Naive thymus-derived CD4-positive, alpha-beta T cell (primary cell): Measurements from ENCODE around the gene SPIN2B. TPM values are rescaled to one million over a fixed set of nuclear protein-coding genes. Genes with fewer than 3 reads are reported as not detected.
"Not testable (repeated sequence)": the region's sequence is repeated elsewhere in the genome, so short reads cannot be mapped to it uniquely, and the experiment has no call there.

Source experiments
- ATAC-seq: fragments of 150-1000 bp; cut with Tn5 transposase; 2 replicates; pipeline ENCODE4 v1.10.0; 2021; ENCODE audit warnings: mild to moderate bottlenecking, moderate library complexity
- CTCF ChIA-PET: fragments of 350-600 bp; sonication (Branson Sonifier 250); formaldehyde crosslinking; loops from one replicate; lab custom pipeline; 2021; ENCODE audit warnings: antibody characterized with exemption; lab: Charles Lee
- POLR2A ChIA-PET: fragments of 350-600 bp; sonication (Branson Sonifier 250); formaldehyde crosslinking; loops from one replicate; lab custom pipeline; 2021; ENCODE audit warnings: antibody characterized with exemption, inconsistent platforms; lab: Charles Lee
- DNase-seq, 9 donors: peaks; one replicate each; pipeline versions ENCODE4 v3.0.0 to v3.0.0-alpha.2; 2020 to 2022; ENCODE audit warnings: mixed read lengths in 1 of 9
- H3K27ac ChIP-seq: one replicate; pipeline ENCODE4 v1.7.0; 2013; ENCODE audit warnings: mild to moderate bottlenecking, low read depth, low read length, moderate library complexity
- H3K27me3 ChIP-seq, 2 donors: one replicate each; pipeline ENCODE4 v1.7.0; 2013; ENCODE audit warnings: low read length in 2 of 2, mild to moderate bottlenecking in 2 of 2, moderate library complexity in 2 of 2; ENCODE audit not compliant: control insufficient read depth in 2 of 2, insufficient read depth in 2 of 2
- H3K36me3 ChIP-seq, 3 experiments: 1 replicate in 2 of 3; 2 replicates in 1 of 3; pipeline ENCODE4 v1.7.0; 2013; ENCODE audit warnings: low read length in 3 of 3, mild to moderate bottlenecking in 3 of 3, moderate library complexity in 1 of 3; ENCODE audit not compliant: insufficient read depth in 3 of 3, control insufficient read depth in 2 of 3
- H3K4me1 ChIP-seq, 2 donors: one replicate each; pipeline ENCODE4 v1.7.0; 2013; ENCODE audit warnings: low read length in 2 of 2, mild to moderate bottlenecking in 2 of 2, moderate library complexity in 1 of 2; ENCODE audit not compliant: control insufficient read depth in 2 of 2, insufficient read depth in 2 of 2
- H3K4me3 ChIP-seq: 2 replicates; pipeline ENCODE4 v1.7.0; 2013; ENCODE audit warnings: mild to moderate bottlenecking, low read length
- H3K9me3 ChIP-seq, 3 experiments: 1 replicate in 2 of 3; 2 replicates in 1 of 3; pipeline ENCODE4 v1.7.0; 2013; ENCODE audit warnings: low read length in 3 of 3; ENCODE audit not compliant: control insufficient read depth in 2 of 3
- H3K27ac Mint-ChIP-seq, 9 donors: one replicate each; pipeline ENCODE4 v1.8.0; 2020 to 2022; ENCODE audit warnings: mixed read lengths in 9 of 9, mild to moderate bottlenecking in 8 of 9, moderate library complexity in 5 of 9, inconsistent platforms in 2 of 9
- H3K27me3 Mint-ChIP-seq, 5 donors: one replicate each; pipeline ENCODE4 v1.8.0; 2021 to 2022; ENCODE audit warnings: mixed read lengths in 5 of 5, mild to moderate bottlenecking in 1 of 5
- H3K36me3 Mint-ChIP-seq, 5 donors: one replicate each; pipeline ENCODE4 v1.8.0; 2020 to 2022; ENCODE audit warnings: mixed read lengths in 5 of 5, mild to moderate bottlenecking in 3 of 5, inconsistent platforms in 1 of 5
- H3K4me1 Mint-ChIP-seq, 7 donors: one replicate each; pipeline ENCODE4 v1.8.0; 2020 to 2022; ENCODE audit warnings: mixed read lengths in 7 of 7, mild to moderate bottlenecking in 3 of 7, inconsistent platforms in 1 of 7
- H3K4me3 Mint-ChIP-seq, 10 donors: one replicate each; pipeline ENCODE4 v1.8.0; 2020 to 2022; ENCODE audit warnings: mild to moderate bottlenecking in 10 of 10, mixed read lengths in 10 of 10, moderate library complexity in 6 of 10, inconsistent platforms in 2 of 10
- H3K9me3 Mint-ChIP-seq, 11 donors: one replicate each; pipeline ENCODE4 v1.8.0; 2020 to 2022; ENCODE audit warnings: mixed read lengths in 11 of 11, mild to moderate bottlenecking in 4 of 11, inconsistent platforms in 1 of 11, moderate library complexity in 1 of 11
- intact Hi-C, 2 donors: fragments of 100-400 bp; cut with micrococcal nuclease; formaldehyde crosslinking; loops; one replicate each; pipeline ENCODE4 v1.15.1; 2023
- polyA plus RNA-seq, 2 donors: library from polyadenylated mRNA; unstranded; fragments of 300-500 nt; fragmentation: Illumina TruSeq; gene quantifications; one replicate each; pipeline ENCODE4 v1.2.3, GENCODE V29; 2021
- total RNA-seq, 6 experiments: library from RNA in 5 of 6; stranded (reverse) in 5 of 6; gene quantifications; 1 replicate in 5 of 6; 2 replicates in 1 of 6; pipeline ENCODE4 v1.2.3 and lab custom pipeline; 2021 to 2026

The SPIN2B gene
- 10 to 100 TPM in 4 of 5 experiments, 1 to 10 TPM in 1; 9.0 to 19.7 (median 14.0) TPM for total RNA-seq
- 10 to 100 TPM; 19.7 to 24.0 TPM for polyA plus RNA-seq
- total RNA-seq (lab: John Stamatoyannopoulos, UW) = 3.0 reads per million, percentile 16 among the genes with 10 or more reads in this experiment

DNA sequence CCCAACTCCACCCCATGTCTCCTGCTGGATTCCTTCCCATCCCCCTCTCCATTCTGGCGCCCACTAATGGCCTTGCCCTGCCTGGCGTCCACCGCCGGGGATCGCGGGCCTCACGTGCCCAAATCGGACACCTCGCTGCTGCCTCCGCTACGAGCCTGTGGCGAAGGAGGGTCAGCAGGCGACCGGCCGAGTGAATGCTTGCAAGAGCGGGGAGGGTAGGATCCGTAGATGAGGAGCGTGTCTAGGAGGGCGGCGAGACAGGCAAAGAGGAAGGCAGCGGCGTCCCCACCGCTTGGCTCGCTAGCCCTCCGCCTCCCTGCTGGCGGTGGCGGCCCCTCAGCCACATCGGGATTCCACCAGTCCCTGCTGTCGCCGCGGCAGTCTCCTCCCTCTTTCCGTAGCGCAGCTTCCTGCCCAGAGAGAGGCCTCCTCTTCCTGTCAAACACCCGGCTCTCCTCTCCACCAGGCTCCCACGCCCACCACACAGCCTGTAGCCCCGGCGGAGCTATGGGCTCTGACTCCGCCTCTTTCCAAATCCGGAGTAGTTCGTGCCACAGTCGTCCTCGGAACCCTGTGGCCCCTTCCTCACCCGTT is at the start of gene SPIN2B:
Gene SPIN2B (minus strand): TSS at position 387 of the 594 bp plus-strand sequence.
- CTCF ChIA-PET = no interaction called here
- intact Hi-C loops = loop anchor here (1.0 to 10.0 kb wide), 8 partner anchors 126 to 1404 kb away; partner anchors contain the start of genes FAAH2 (in 2 of the 2), RRAGB (in 1 of the 2), SPIN3 (in 1 of the 2) and ZXDB (in 1 of the 2)
- H3K4me3 ChIP-seq = peak within 1 kb of the TSS; percentile 57
- H3K4me1 ChIP-seq = no peaks in the 10 kb centered on the region
- no peaks in the 10 kb centered on the region for H3K27me3 ChIP-seq
- DNase-seq = peak; percentile 27 to 76 (median 68)
- Mint-ChIP-seq H3K36me3 (peaks cover 0 to 10% (median 5%) of the 10 kb centered on the region in 5 donors), H3K27me3 (no peaks in the 10 kb centered on the region), H3K4me3 (peak within 1 kb of the TSS; percentile 90 to 95 (median 93)), H3K27ac (peak within 1 kb of the TSS; percentile 72 to 96 (median 91)), H3K4me1 (peaks cover 5 to 14% (median 11%) of the 10 kb centered on the region in 7 donors), H3K9me3 (peaks cover 0 to 2% (median 0%) of the 10 kb centered on the region in 11 donors)
- POLR2A ChIA-PET = interaction anchor here (1.1 kb wide), 1 partner anchor 1633 kb away, joined by 3 read pairs; no protein-coding TSS in a partner anchor
- H3K27ac ChIP-seq = peak within 1 kb of the TSS; percentile 62
- ATAC-seq = peak; percentile 99
- no peaks in the 10 kb centered on the region for H3K36me3 ChIP-seq
- no peaks in the 10 kb centered on the region for H3K9me3 ChIP-seq

DNA sequence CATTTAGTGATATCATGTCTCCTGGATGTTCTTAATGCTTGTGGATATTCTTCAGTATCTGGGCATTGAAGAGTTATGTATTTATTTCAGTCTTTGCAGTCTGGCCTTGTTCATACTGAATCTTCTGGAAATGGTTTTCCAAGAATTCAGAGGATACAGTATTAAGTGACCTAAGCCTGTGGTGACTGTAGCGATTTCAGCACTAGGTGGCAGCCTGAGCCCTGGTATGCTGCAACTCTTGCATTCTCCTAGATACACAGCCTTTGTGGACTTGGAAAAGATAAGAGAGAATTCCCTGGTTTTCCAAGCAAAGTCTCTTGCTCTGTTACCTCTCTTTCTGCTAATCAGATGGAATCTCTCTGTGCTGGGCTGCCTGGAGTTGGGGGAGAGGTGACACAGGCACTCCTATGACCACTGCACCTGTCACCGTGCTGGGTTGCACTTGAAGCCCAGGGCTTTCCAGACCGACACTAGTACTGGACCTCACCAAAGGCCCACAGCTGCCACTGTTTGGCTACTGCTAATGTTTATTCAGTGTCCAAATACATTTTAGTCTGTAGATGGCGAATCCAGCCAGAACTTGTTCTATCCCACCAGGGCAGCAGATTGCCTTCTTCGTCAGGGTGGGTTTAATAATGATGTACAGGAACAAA is 35.2 kb upstream of the SPIN2B start:
- ChIA-PET POLR2A (interaction anchor here (0.7 kb wide), 1 partner anchor 693 kb away, joined by 3 read pairs; no protein-coding TSS in a partner anchor), CTCF (no interaction called here)
- no peaks in the 10 kb centered on the region for H3K4me1 ChIP-seq
- H3K27me3 ChIP-seq = no peaks in the 10 kb centered on the region
- ATAC-seq = no peak
- H3K4me3 Mint-ChIP-seq = no peak overlapping the region
- no peaks in the 10 kb centered on the region for H3K27me3 Mint-ChIP-seq
- peaks cover 0 to 35% (median 19%) of the 10 kb centered on the region in 5 donors for H3K36me3 Mint-ChIP-seq
- peaks cover 0 to 4% (median 0%) of the 10 kb centered on the region in 7 donors for H3K4me1 Mint-ChIP-seq
- no peak for DNase-seq
- no peaks in the 10 kb centered on the region for H3K9me3 ChIP-seq
- no peak overlapping the region for H3K27ac ChIP-seq
- no peak overlapping the region for H3K4me3 ChIP-seq
- no peaks in the 10 kb centered on the region for H3K36me3 ChIP-seq
- intact Hi-C loops = loop anchor here in 1 of 2 donors (2.0 kb wide), 1 partner anchor 298 kb away; no protein-coding TSS in a partner anchor
- H3K9me3 Mint-ChIP-seq = peaks cover 0 to 44% (median 9%) of the 10 kb centered on the region in 11 donors
- no peak overlapping the region for H3K27ac Mint-ChIP-seq

DNA sequence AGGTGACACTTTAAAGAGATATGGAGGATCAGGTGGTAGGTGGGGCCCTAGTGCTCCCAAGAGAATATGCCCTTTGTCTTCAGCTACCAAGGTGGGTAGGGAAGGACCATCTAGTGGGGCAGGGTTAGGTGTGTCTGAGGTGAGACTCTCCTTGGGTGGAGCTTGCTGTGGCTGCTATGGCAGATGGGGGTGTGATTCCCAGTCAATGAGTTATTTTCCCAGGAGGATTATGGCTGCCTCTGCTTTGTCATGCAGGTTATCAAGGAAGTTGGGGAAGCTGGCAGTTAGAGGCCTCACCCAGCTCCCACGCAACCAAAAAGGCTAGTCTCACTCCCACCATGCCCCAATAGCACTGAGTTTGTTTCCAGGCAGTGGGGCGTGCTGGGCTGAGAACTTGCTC is 33.8 kb upstream of the SPIN2B start:
- no peak overlapping the region for H3K27ac Mint-ChIP-seq
- ChIA-PET POLR2A (no interaction called here), CTCF (no interaction called here)
- no peak overlapping the region for H3K4me3 ChIP-seq
- ATAC-seq (no peak), DNase-seq (no peak)
- no peak overlapping the region for H3K27ac ChIP-seq
- peaks cover 0 to 48% (median 13%) of the 10 kb centered on the region in 11 donors for H3K9me3 Mint-ChIP-seq
- H3K27me3 Mint-ChIP-seq = no peaks in the 10 kb centered on the region
- H3K4me1 ChIP-seq = no peaks in the 10 kb centered on the region
- H3K4me3 Mint-ChIP-seq = no peak overlapping the region
- intact Hi-C loops = no loop called here
- H3K9me3 ChIP-seq = no peaks in the 10 kb centered on the region
- no peaks in the 10 kb centered on the region for H3K27me3 ChIP-seq
- H3K4me1 Mint-ChIP-seq = peaks cover 0 to 4% (median 0%) of the 10 kb centered on the region in 7 donors
- peaks cover 2 to 33% (median 20%) of the 10 kb centered on the region in 5 donors for H3K36me3 Mint-ChIP-seq
- H3K36me3 ChIP-seq = no peaks in the 10 kb centered on the region

DNA sequence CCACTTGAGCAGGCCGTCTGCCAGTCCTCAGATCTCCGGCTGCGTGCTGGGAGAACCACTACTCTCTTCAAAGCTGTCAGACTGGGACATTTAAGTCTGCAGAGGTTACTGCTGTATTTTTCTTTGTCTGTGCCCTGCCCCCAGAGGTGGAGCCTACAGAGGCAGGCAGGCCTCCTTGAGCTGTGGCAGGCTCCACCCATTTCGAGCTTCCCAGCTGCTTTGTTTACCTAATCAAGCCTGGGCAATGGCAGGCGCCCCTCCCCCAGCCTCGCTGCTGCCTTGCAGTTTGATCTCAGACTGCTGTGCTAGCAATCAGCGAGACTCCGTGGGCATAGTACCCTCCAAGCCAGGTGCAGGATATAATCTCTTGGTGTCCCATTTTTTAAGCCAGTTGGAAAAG is 30.9 kb upstream of the SPIN2B start:
- H3K4me1 Mint-ChIP-seq, H3K4me3 ChIP-seq, CTCF ChIA-PET, H3K4me3 Mint-ChIP-seq, H3K27me3 Mint-ChIP-seq, POLR2A ChIA-PET, H3K4me1 ChIP-seq, ATAC-seq, H3K27me3 ChIP-seq, H3K27ac Mint-ChIP-seq, H3K9me3 ChIP-seq, DNase-seq, H3K27ac ChIP-seq, intact Hi-C loops, H3K36me3 ChIP-seq: not testable (repeated sequence)
- Mint-ChIP-seq H3K9me3 (peaks cover 0 to 52% (median 12%) of the 10 kb centered on the region in 11 donors), H3K36me3 (peaks cover 5 to 39% (median 26%) of the 10 kb centered on the region in 5 donors)

DNA sequence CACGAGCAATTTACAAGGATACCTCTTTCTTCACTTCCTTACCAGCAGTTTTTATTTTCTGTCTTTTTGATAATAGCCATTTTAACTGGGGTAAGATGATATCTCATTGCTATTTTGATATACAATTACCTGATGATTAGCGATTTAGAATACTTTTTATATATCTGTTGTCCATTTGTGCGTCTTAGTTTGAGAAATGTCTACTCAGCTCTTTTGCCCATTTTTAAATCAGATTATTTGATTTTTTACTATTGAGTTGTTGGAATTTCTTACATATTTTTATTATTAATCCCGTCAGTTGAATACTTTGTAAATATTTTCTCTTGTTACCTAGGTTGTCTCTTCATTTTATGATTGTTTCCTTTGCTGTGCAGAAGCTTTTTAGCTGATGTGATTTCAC is 17.3 kb upstream of the SPIN2B start:
- Mint-ChIP-seq H3K36me3 (peaks cover 0 to 8% (median 0%) of the 10 kb centered on the region in 5 donors), H3K4me1 (peaks cover 5 to 15% (median 14%) of the 10 kb centered on the region in 7 donors), H3K4me3 (no peak overlapping the region), H3K27ac (no peak overlapping the region), H3K27me3 (no peaks in the 10 kb centered on the region), H3K9me3 (peaks cover 0 to 2% (median 0%) of the 10 kb centered on the region in 11 donors)
- POLR2A ChIA-PET = no interaction called here
- Histone ChIP-seq H3K4me1 (no peaks in the 10 kb centered on the region), H3K36me3 (no peaks in the 10 kb centered on the region), H3K9me3 (no peaks in the 10 kb centered on the region), H3K27ac (no peak overlapping the region), H3K4me3 (no peak overlapping the region), H3K27me3 (no peaks in the 10 kb centered on the region)
- CTCF ChIA-PET = no interaction called here
- DNase-seq (no peak), ATAC-seq (no peak)
- intact Hi-C loops = no loop called here

DNA sequence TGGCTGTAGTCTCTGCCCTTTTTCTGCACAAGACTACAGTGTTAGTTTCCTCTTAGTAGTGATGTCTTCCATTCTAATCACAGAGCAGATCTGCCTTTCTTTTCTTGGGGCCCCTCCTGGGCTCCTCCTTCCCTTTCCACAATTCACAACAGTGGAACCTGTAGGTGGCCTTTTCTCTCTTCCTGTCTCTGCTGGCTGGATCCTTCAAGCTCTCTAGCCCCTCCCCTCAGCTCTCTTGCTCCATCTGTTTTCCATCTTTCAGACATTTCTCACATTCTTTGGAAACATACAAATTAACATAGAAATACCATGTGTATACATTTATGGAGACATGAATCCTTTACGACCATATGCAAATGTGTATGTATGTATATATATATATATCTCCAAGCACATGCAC is 16.2 kb upstream of the SPIN2B start:
- Mint-ChIP-seq H3K27ac (no peak overlapping the region), H3K4me1 (peaks cover 5 to 10% (median 8%) of the 10 kb centered on the region in 7 donors), H3K4me3 (no peak overlapping the region), H3K36me3 (peaks cover 0 to 12% (median 4%) of the 10 kb centered on the region in 5 donors), H3K27me3 (no peaks in the 10 kb centered on the region), H3K9me3 (peaks cover 0 to 2% (median 0%) of the 10 kb centered on the region in 11 donors)
- H3K27me3 ChIP-seq = no peaks in the 10 kb centered on the region
- H3K27ac ChIP-seq = no peak overlapping the region
- no peak for DNase-seq
- intact Hi-C loops = no loop called here
- no peaks in the 10 kb centered on the region for H3K4me1 ChIP-seq
- ChIA-PET CTCF (no interaction called here), POLR2A (no interaction called here)
- H3K9me3 ChIP-seq = no peaks in the 10 kb centered on the region
- H3K36me3 ChIP-seq = no peaks in the 10 kb centered on the region
- no peak for ATAC-seq
- H3K4me3 ChIP-seq = no peak overlapping the region
